Prostate gland (tissue), 2 donors: ENCODE data around the gene UNC50.

Experiments used
- CTCF ChIP-seq, 4 experiments: fragments of 200-600 bp in 2 of 4; fragments of 450-650 bp in 2 of 4; sonication (generic) in 2 of 4; IDR thresholded peaks; 1 replicate in 3 of 4; 2 replicates in 1 of 4; pipeline ENCODE4 v1.5.1; 2016 to 2019; ENCODE audit warnings: antibody characterized with exemption in 4 of 4, mild to moderate bottlenecking in 2 of 4, moderate library complexity in 2 of 4
- POLR2A ChIP-seq: fragments of 450-650 bp; IDR thresholded peaks from one replicate; pipeline ENCODE4 v1.6.1; 2016; ENCODE audit warnings: antibody characterized with exemption, mild to moderate bottlenecking

- TF ChIP-seq POLR2A (no peak), CTCF (IDR thresholded peaks at IDR 0.05) (no peak)
These were observed 26.2 kb downstream of the UNC50 start for GRCh38 chr2:98634406-98635092.
